ENCODE measurements around the gene CLDN1.

DNA sequence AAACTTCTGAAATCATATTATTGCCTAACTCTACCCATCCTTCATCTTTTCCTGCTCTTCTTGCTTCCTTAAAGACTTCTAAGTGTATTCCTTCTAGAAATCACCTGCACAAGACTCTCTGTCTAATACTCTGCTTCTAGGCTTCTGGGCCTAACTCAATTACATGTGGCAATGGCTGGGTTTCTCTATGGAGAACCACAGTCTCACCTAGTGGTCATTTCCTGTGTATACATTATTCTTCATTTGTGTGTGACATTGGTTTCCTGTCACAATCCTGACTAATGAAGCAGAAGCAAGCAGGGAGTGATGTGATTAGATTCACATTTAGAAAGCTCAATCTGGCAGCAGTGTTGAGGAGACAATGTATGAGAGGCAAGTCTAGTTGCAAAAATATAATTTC is 16.9 kb upstream of the CLDN1 start:
- no peak for TF ChIP-seq POLR2AphosphoS5 (IDR thresholded peaks at IDR 0.05)
- TF ChIP-seq, protein P1, sequence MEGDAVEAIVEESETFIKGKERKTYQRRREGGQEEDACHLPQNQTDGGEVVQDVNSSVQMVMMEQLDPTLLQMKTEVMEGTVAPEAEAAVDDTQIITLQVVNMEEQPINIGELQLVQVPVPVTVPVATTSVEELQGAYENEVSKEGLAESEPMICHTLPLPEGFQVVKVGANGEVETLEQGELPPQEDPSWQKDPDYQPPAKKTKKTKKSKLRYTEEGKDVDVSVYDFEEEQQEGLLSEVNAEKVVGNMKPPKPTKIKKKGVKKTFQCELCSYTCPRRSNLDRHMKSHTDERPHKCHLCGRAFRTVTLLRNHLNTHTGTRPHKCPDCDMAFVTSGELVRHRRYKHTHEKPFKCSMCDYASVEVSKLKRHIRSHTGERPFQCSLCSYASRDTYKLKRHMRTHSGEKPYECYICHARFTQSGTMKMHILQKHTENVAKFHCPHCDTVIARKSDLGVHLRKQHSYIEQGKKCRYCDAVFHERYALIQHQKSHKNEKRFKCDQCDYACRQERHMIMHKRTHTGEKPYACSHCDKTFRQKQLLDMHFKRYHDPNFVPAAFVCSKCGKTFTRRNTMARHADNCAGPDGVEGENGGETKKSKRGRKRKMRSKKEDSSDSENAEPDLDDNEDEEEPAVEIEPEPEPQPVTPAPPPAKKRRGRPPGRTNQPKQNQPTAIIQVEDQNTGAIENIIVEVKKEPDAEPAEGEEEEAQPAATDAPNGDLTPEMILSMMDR (IDR thresholded peaks at IDR 0.05): peak in 1 of 4 experiments; percentile 5
- TF ChIP-seq POLR2A (IDR thresholded peaks at IDR 0.05): no peak
